Mesothelial cell of epicardium (in vitro differentiated cells): ENCODE measurements around the gene CTNNA3. TPM values are rescaled to one million over a fixed set of nuclear protein-coding genes. Genes with fewer than 3 reads are reported as not detected.

Source experiments
- DNase-seq, 2 experiments: peaks; one replicate each; pipeline ENCODE4 v3.0.0; 2021; ENCODE audit warnings: low spot score in 2 of 2; ENCODE audit not compliant: unreplicated experiment in 2 of 2
- H3K27ac Mint-ChIP-seq: 2 replicates; pipeline ENCODE4 v1.8.0; 2021; ENCODE audit warnings: mixed read lengths
- H3K27me3 Mint-ChIP-seq: 2 replicates; pipeline ENCODE4 v1.8.0; 2021; ENCODE audit warnings: low read depth, mixed read lengths
- H3K36me3 Mint-ChIP-seq: 2 replicates; pipeline ENCODE4 v1.8.0; 2021; ENCODE audit warnings: mixed read lengths
- H3K4me1 Mint-ChIP-seq: 2 replicates; pipeline ENCODE4 v1.8.0; 2021; ENCODE audit warnings: mixed read lengths
- H3K4me3 Mint-ChIP-seq: 2 replicates; pipeline ENCODE4 v1.8.0; 2021; ENCODE audit warnings: mild to moderate bottlenecking, moderate library complexity, mixed read lengths
- H3K9me3 Mint-ChIP-seq: 2 replicates; pipeline ENCODE4 v1.8.0; 2021; ENCODE audit warnings: mixed read lengths
- CTCF ChIP-seq: fragments of 200-600 bp; sonication (generic); IDR thresholded peaks from one replicate; pipeline ENCODE4 v1.5.0; 2021; ENCODE audit warnings: antibody characterized with exemption; ENCODE audit not compliant: unreplicated experiment
- total RNA-seq: library from RNA; stranded (reverse); gene quantifications from 3 replicates; pipeline ENCODE4 v1.2.1, GENCODE V29; 2021

The CTNNA3 gene
- total RNA-seq, 1 donor from 2014 or later, result 14.2 TPM

GRCh38 chr10:66162560-66163143 lies 1533.3 kb downstream of the CTNNA3 start:
- no peaks in the 10 kb centered on the region for H3K27me3 Mint-ChIP-seq
- TF ChIP-seq CTCF, result no peak
- peaks cover 2% of the 10 kb centered on the region for H3K36me3 Mint-ChIP-seq
- H3K4me1 Mint-ChIP-seq, result no peaks in the 10 kb centered on the region
- no peak overlapping the region for H3K4me3 Mint-ChIP-seq
- H3K27ac Mint-ChIP-seq, result no peak overlapping the region
- H3K9me3 Mint-ChIP-seq, result peaks cover 21% of the 10 kb centered on the region
- DNase-seq, result no peak

GRCh38 chr10:66151346-66151745 lies 1544.6 kb downstream of the CTNNA3 start:
- Mint-ChIP-seq H3K27me3 (no peaks in the 10 kb centered on the region), H3K4me3 (no peak overlapping the region), H3K4me1 (no peaks in the 10 kb centered on the region), H3K36me3 (no peaks in the 10 kb centered on the region), H3K27ac (no peak overlapping the region), H3K9me3 (peaks cover 5% of the 10 kb centered on the region)
- no peak for DNase-seq
- TF ChIP-seq CTCF, result no peak

- H3K27me3 Mint-ChIP-seq, result no peaks in the 10 kb centered on the region
- H3K9me3 Mint-ChIP-seq, result peaks cover 5% of the 10 kb centered on the region
- TF ChIP-seq CTCF, result no peak
- H3K4me1 Mint-ChIP-seq, result no peaks in the 10 kb centered on the region
- DNase-seq, result no peak
- H3K27ac Mint-ChIP-seq, result no peak overlapping the region
- no peak overlapping the region for H3K4me3 Mint-ChIP-seq
- no peaks in the 10 kb centered on the region for H3K36me3 Mint-ChIP-seq
These were observed 1547.7 kb downstream of the CTNNA3 start for GRCh38 chr10:66148312-66148711.

- TF ChIP-seq CTCF, result no peak
- H3K4me1 Mint-ChIP-seq, result no peaks in the 10 kb centered on the region
- no peak for DNase-seq
- H3K4me3 Mint-ChIP-seq, result no peak overlapping the region
- no peaks in the 10 kb centered on the region for H3K27me3 Mint-ChIP-seq
- H3K36me3 Mint-ChIP-seq, result no peaks in the 10 kb centered on the region
- no peak overlapping the region for H3K27ac Mint-ChIP-seq
- no peaks in the 10 kb centered on the region for H3K9me3 Mint-ChIP-seq
These were observed 1552.0 kb downstream of the CTNNA3 start for GRCh38 chr10:66144016-66144415.

- H3K27ac Mint-ChIP-seq, result peak overlapping the region; percentile 60
- peaks cover 2% of the 10 kb centered on the region for H3K27me3 Mint-ChIP-seq
- no peaks in the 10 kb centered on the region for H3K9me3 Mint-ChIP-seq
- no peak for DNase-seq
- H3K36me3 Mint-ChIP-seq, result no peaks in the 10 kb centered on the region
- H3K4me3 Mint-ChIP-seq, result no peak overlapping the region
- no peak for TF ChIP-seq CTCF
- peaks cover 5% of the 10 kb centered on the region for H3K4me1 Mint-ChIP-seq
These were observed 1593.2 kb downstream of the CTNNA3 start for GRCh38 chr10:66102756-66103155.
